H9 (cell line): ENCODE results near the gene COG2. TPM values are rescaled to one million over a fixed set of nuclear protein-coding genes. Genes with fewer than 3 reads are reported as not detected.

Source experiments
- DNase-seq: peaks from one replicate; pipeline ENCODE4 v3.0.0-alpha.2; 2017
- H2AFZ ChIP-seq: one replicate; pipeline ENCODE4 v1.6.1; 2013; ENCODE audit warnings: mild to moderate bottlenecking, low read length, control low read depth, moderate library complexity
- H2AK5ac ChIP-seq: 2 replicates; pipeline ENCODE4 v1.6.1; 2013; ENCODE audit warnings: low read length, control low read depth, mixed read lengths; ENCODE audit not compliant: insufficient read length
- H2BK120ac ChIP-seq: one replicate; pipeline ENCODE4 v1.6.1; 2013; ENCODE audit warnings: low read depth, mild to moderate bottlenecking, low read length, control low read depth, inconsistent platforms; ENCODE audit not compliant: poor library complexity, severe bottlenecking
- H2BK12ac ChIP-seq: 2 replicates; pipeline ENCODE4 v1.6.1; 2013; ENCODE audit warnings: low read length, control low read depth, mixed read lengths, low read depth; ENCODE audit not compliant: insufficient read length
- H2BK15ac ChIP-seq: 2 replicates; pipeline ENCODE4 v1.6.1; 2013; ENCODE audit warnings: low read depth, low read length, control low read depth
- H2BK20ac ChIP-seq: one replicate; pipeline ENCODE4 v1.6.1; 2013; ENCODE audit warnings: low read depth, mild to moderate bottlenecking, low read length, control low read depth, inconsistent platforms; ENCODE audit not compliant: poor library complexity, severe bottlenecking
- H2BK5ac ChIP-seq: 2 replicates; pipeline ENCODE4 v1.6.1; 2013; ENCODE audit warnings: low read length, control low read depth, mixed read lengths; ENCODE audit not compliant: insufficient read length
- H3K14ac ChIP-seq: 2 replicates; pipeline ENCODE4 v1.6.1; 2013; ENCODE audit warnings: low read length, control low read depth; ENCODE audit not compliant: insufficient read depth
- H3K18ac ChIP-seq: 2 replicates; pipeline ENCODE4 v1.6.1; 2013; ENCODE audit warnings: low read depth, mild to moderate bottlenecking, mixed read lengths, low read length, control low read depth; ENCODE audit not compliant: insufficient read length
- H3K23ac ChIP-seq: 2 replicates; pipeline ENCODE4 v1.6.1; 2013; ENCODE audit warnings: low read length, control low read depth, mixed read lengths, low read depth; ENCODE audit not compliant: insufficient read length
- H3K23me2 ChIP-seq: 2 replicates; pipeline ENCODE4 v1.6.1; 2013; ENCODE audit warnings: low read depth, mild to moderate bottlenecking, mixed read lengths, low read length, control low read depth; ENCODE audit not compliant: insufficient read length, poor library complexity, severe bottlenecking
- H3K27ac ChIP-seq: 2 replicates; pipeline ENCODE4 v1.5.1; 2013; ENCODE audit warnings: low read length, control low read depth, mixed read lengths, low read depth; ENCODE audit not compliant: insufficient read length
- H3K27me3 ChIP-seq: 2 replicates; pipeline ENCODE4 v1.6.1; 2013; ENCODE audit warnings: low read length, control low read depth, inconsistent platforms; ENCODE audit not compliant: insufficient read depth
- H3K4ac ChIP-seq: 2 replicates; pipeline ENCODE4 v1.6.1; 2013; ENCODE audit warnings: low read depth, mild to moderate bottlenecking, control low read depth, inconsistent platforms, low read length, moderate library complexity
- H3K4me1 ChIP-seq: 2 replicates; pipeline ENCODE4 v1.6.1; 2013; ENCODE audit warnings: low read length, control low read depth, inconsistent platforms; ENCODE audit not compliant: insufficient read depth
- H3K4me2 ChIP-seq: 2 replicates; pipeline ENCODE4 v1.6.1; 2013; ENCODE audit warnings: low read length, control low read depth, mixed read lengths; ENCODE audit not compliant: insufficient read length, insufficient read depth
- H3K56ac ChIP-seq: 2 replicates; pipeline ENCODE4 v1.6.1; 2013; ENCODE audit warnings: low read depth, mild to moderate bottlenecking, mixed read lengths, low read length, control low read depth; ENCODE audit not compliant: insufficient read length
- H3K79me1 ChIP-seq: 2 replicates; pipeline ENCODE4 v1.6.1; 2013; ENCODE audit warnings: low read depth, mild to moderate bottlenecking, moderate library complexity, low read length, control low read depth, inconsistent platforms; ENCODE audit not compliant: insufficient read depth, poor library complexity, severe bottlenecking
- H3K79me2 ChIP-seq: 2 replicates; pipeline ENCODE4 v1.6.1; 2013; ENCODE audit warnings: low read length, control low read depth, inconsistent platforms; ENCODE audit not compliant: insufficient read depth
- H3K9ac ChIP-seq: 2 replicates; pipeline ENCODE4 v1.6.1; 2013; ENCODE audit warnings: low read length, control low read depth, mixed read lengths; ENCODE audit not compliant: insufficient read length; ENCODE audit errors: extremely low read depth
- H3K9me3 ChIP-seq: one replicate; pipeline ENCODE4 v1.6.1; 2013; ENCODE audit warnings: low read depth, low read length, inconsistent platforms; ENCODE audit not compliant: control insufficient read depth
- H3T11ph ChIP-seq: one replicate; pipeline ENCODE4 v1.6.1; 2013; ENCODE audit warnings: mild to moderate bottlenecking, low read length, control low read depth, inconsistent platforms
- H4K20me1 ChIP-seq: one replicate; pipeline ENCODE4 v1.6.1; 2013; ENCODE audit not compliant: control insufficient read depth, insufficient read length, insufficient read depth
- H4K5ac ChIP-seq: 2 replicates; pipeline ENCODE4 v1.6.1; 2013; ENCODE audit warnings: low read depth, mild to moderate bottlenecking, mixed read lengths, low read length, control low read depth; ENCODE audit not compliant: insufficient read length
- H4K8ac ChIP-seq: replicated peaks from 2 replicates; pipeline ENCODE4 v1.6.1; 2013; ENCODE audit warnings: low read length, control low read depth, mixed read lengths, low read depth; ENCODE audit not compliant: insufficient read length
- H4K91ac ChIP-seq: 2 replicates; pipeline ENCODE4 v1.6.1; 2013; ENCODE audit warnings: low read depth, mild to moderate bottlenecking, moderate library complexity, mixed read lengths, low read length, control low read depth; ENCODE audit not compliant: insufficient read length
- H3K27ac Mint-ChIP-seq, 3 experiments: 2 replicates in 2 of 3; 3 replicates in 1 of 3; pipeline ENCODE4 v1.8.0; 2020 to 2021; ENCODE audit warnings: mixed read lengths in 3 of 3, mild to moderate bottlenecking in 1 of 3, moderate library complexity in 1 of 3
- H3K27me3 Mint-ChIP-seq: 2 replicates; pipeline ENCODE4 v1.8.0; 2021; ENCODE audit warnings: low read depth, mild to moderate bottlenecking, moderate library complexity, mixed read lengths
- H3K36me3 Mint-ChIP-seq, 3 experiments: 2 replicates in 2 of 3; 3 replicates in 1 of 3; pipeline ENCODE4 v1.8.0; 2020 to 2021; ENCODE audit warnings: low read depth in 3 of 3, mixed read lengths in 3 of 3; ENCODE audit not compliant: insufficient read depth in 1 of 3
- H3K4me1 Mint-ChIP-seq, 2 experiments: 2 replicates each; pipeline ENCODE4 v1.8.0; 2020; ENCODE audit warnings: mixed read lengths in 2 of 2
- H3K4me3 Mint-ChIP-seq, 2 experiments: 2 replicates in 1 of 2; 3 replicates in 1 of 2; pipeline ENCODE4 v1.8.0; 2020 to 2021; ENCODE audit warnings: mild to moderate bottlenecking in 2 of 2, mixed read lengths in 2 of 2, moderate library complexity in 1 of 2
- H3K9me3 Mint-ChIP-seq, 2 experiments: 2 replicates in 1 of 2; 3 replicates in 1 of 2; pipeline ENCODE4 v1.8.0; 2020; ENCODE audit warnings: mild to moderate bottlenecking in 2 of 2, mixed read lengths in 2 of 2, moderate library complexity in 1 of 2
- CTCF ChIP-seq: fragments of 200-600 bp; sonication (generic); conservative IDR thresholded peaks from 3 replicates; pipeline ENCODE4 v1.8.0; 2021; ENCODE audit warnings: antibody characterized with exemption, mild to moderate bottlenecking
- WGBS: extraction: QIAGEN DNeasy Blood & Tissue Kit; methylation state at CpG from one replicate; pipeline ENCODE4 v1.1.7; 2013; ENCODE audit warnings: missing lambda C conversion rate, low lambda C conversion rate, mixed read lengths; ENCODE audit not compliant: insufficient read length; ENCODE audit errors: extremely low coverage; 5-methylcytosine and 5-hydroxymethylcytosine counted together
- total RNA-seq: library from RNA; stranded (reverse); gene quantifications from 2 replicates; pipeline ENCODE4 v1.2.1, GENCODE V29; 2021

The COG2 gene
- total RNA-seq, 1 experiment from 2014 or later: 42.2 TPM

GRCh38 chr1:230735447-230735846, 93.2 kb downstream of the COG2 start:
- Mint-ChIP-seq H3K9me3 (peaks cover 5 to 6% of the 10 kb centered on the region in 2 experiments; a peak in 2 of 5 replicates), H3K27ac (no peak overlapping the region; a peak in 1 of 7 replicates), H3K4me3 (no peak overlapping the region), H3K36me3 (no peaks in the 10 kb centered on the region), H3K4me1 (peaks cover 0 to 5% of the 10 kb centered on the region in 2 experiments; a peak in 2 of 4 replicates), H3K27me3 (peaks cover 14% of the 10 kb centered on the region)
- H4K20me1 ChIP-seq: no peaks in the 10 kb centered on the region
- TF ChIP-seq CTCF: no peak
- H3K79me2 ChIP-seq: no peaks in the 10 kb centered on the region
- no peak overlapping the region for H3K4me2 ChIP-seq
- H2BK20ac ChIP-seq: no peak overlapping the region
- H3K4ac ChIP-seq: no peak overlapping the region
- H3K23me2 ChIP-seq: no peaks in the 10 kb centered on the region
- no peak overlapping the region for H3K23ac ChIP-seq
- no peak overlapping the region for H3K9ac ChIP-seq
- no peak overlapping the region for H3K56ac ChIP-seq
- H2BK120ac ChIP-seq: no peak overlapping the region
- no peak overlapping the region for H3K27ac ChIP-seq
- no peak overlapping the region for H2BK15ac ChIP-seq
- H3K18ac ChIP-seq: no peak overlapping the region
- no peak overlapping the region for H3T11ph ChIP-seq
- H4K8ac ChIP-seq: peak overlapping the region; percentile 77
- H2AFZ ChIP-seq: no peak overlapping the region
- DNase-seq: no peak
- no peaks in the 10 kb centered on the region for H3K9me3 ChIP-seq
- H3K27me3 ChIP-seq: no peaks in the 10 kb centered on the region
- no peak overlapping the region for H4K91ac ChIP-seq
- no CpG with 5 or more reads among the region's 2 CpGs for WGBS
- no peak overlapping the region for H3K14ac ChIP-seq
- H3K79me1 ChIP-seq: no peaks in the 10 kb centered on the region
- no peak overlapping the region for H4K5ac ChIP-seq
- no peak overlapping the region for H2BK12ac ChIP-seq
- no peak overlapping the region for H2BK5ac ChIP-seq
- no peaks in the 10 kb centered on the region for H3K4me1 ChIP-seq
- H2AK5ac ChIP-seq: no peak overlapping the region
